SK-N-SH (cell line): ENCODE results near the gene PDZD2.

Experiments
- JUND ChIP-seq: IDR thresholded peaks from 2 replicates; pipeline ENCODE4 v1.4.0; 2012
- MXI1 ChIP-seq: IDR thresholded peaks from 2 replicates; pipeline ENCODE4 v1.6.1; 2012; ENCODE audit warnings: mild to moderate bottlenecking, low read depth, low read length, improper control_type of control experiment
- TF ChIP-seq, protein P1 (sequence below): fragments of 200-600 bp; sonication (generic); IDR thresholded peaks from 2 replicates; pipeline ENCODE4 v1.6.1; 2017; ENCODE audit warnings: antibody characterized with exemption, mild to moderate bottlenecking, moderate library complexity
- TF ChIP-seq, protein P2 (sequence below): IDR thresholded peaks from 2 replicates; pipeline ENCODE4 v1.4.0; 2012; ENCODE audit warnings: low read depth

GRCh38 chr5:31767335-31768031 is 128.6 kb downstream of the PDZD2 start:
- TF ChIP-seq, protein P1, sequence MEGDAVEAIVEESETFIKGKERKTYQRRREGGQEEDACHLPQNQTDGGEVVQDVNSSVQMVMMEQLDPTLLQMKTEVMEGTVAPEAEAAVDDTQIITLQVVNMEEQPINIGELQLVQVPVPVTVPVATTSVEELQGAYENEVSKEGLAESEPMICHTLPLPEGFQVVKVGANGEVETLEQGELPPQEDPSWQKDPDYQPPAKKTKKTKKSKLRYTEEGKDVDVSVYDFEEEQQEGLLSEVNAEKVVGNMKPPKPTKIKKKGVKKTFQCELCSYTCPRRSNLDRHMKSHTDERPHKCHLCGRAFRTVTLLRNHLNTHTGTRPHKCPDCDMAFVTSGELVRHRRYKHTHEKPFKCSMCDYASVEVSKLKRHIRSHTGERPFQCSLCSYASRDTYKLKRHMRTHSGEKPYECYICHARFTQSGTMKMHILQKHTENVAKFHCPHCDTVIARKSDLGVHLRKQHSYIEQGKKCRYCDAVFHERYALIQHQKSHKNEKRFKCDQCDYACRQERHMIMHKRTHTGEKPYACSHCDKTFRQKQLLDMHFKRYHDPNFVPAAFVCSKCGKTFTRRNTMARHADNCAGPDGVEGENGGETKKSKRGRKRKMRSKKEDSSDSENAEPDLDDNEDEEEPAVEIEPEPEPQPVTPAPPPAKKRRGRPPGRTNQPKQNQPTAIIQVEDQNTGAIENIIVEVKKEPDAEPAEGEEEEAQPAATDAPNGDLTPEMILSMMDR = no peak
- TF ChIP-seq, protein P2, sequence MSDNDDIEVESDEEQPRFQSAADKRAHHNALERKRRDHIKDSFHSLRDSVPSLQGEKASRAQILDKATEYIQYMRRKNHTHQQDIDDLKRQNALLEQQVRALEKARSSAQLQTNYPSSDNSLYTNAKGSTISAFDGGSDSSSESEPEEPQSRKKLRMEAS = no peak
- TF ChIP-seq MXI1 (no peak), JUND (no peak)
